Cardiac muscle cell (in vitro differentiated cells and primary cell): ENCODE measurements around the gene PLCD3. TPM values are rescaled to one million over a fixed set of nuclear protein-coding genes. Genes with fewer than 3 reads are reported as not detected.

Source experiments
- DNase-seq, 2 donors: peaks; one replicate each; pipeline versions ENCODE4 v3.0.0 to v3.0.0-alpha.2; 2010 to 2017; ENCODE audit warnings: low read depth in 1 of 2, low spot score in 1 of 2
- H3K27ac ChIP-seq: fragments of 200-600 bp; sonication (generic); 2 replicates; pipeline ENCODE4 v1.5.1; 2016
- H3K27me3 ChIP-seq: fragments of 200-600 bp; sonication (generic); 2 replicates; pipeline ENCODE4 v1.6.0; 2016; ENCODE audit warnings: control low read depth
- H3K36me3 ChIP-seq: fragments of 200-600 bp; sonication (generic); 2 replicates; pipeline ENCODE4 v1.5.1; 2016; ENCODE audit warnings: control low read depth
- H3K4me1 ChIP-seq: fragments of 200-600 bp; sonication (generic); 2 replicates; pipeline ENCODE4 v1.8.1; 2017; ENCODE audit warnings: low read depth, mild to moderate bottlenecking, mixed run types
- H3K4me3 ChIP-seq: fragments of 200-600 bp; sonication (generic); 2 replicates; pipeline ENCODE4 v1.5.1; 2016; ENCODE audit warnings: mild to moderate bottlenecking
- H3K9me3 ChIP-seq: fragments of 200-600 bp; sonication (generic); 2 replicates; pipeline ENCODE4 v1.5.1; 2017; ENCODE audit warnings: low read depth, mild to moderate bottlenecking, control low read depth
- polyA plus RNA-seq: library from polyadenylated mRNA; unstranded; fragments of >200 nt; fragmentation: Nextera tagmentation; extraction: Ambion mirVana; gene quantifications from 2 replicates; pipeline ENCODE4 v1.2.1, GENCODE V29; 2016
- total RNA-seq: library from RNA; depleted of rRNA; stranded (reverse); fragments of >200 nt; gene quantifications from 2 replicates; pipeline ENCODE4 v1.2.3, GENCODE V29; 2016
- TF ChIP-seq, protein P1 (sequence below): IDR thresholded peaks from 2 replicates; pipeline ENCODE4 v1.5.1; 2012; ENCODE audit warnings: low read depth, mild to moderate bottlenecking, low read length

Gene PLCD3
- total and polyA plus RNA-seq, 2 experiments from 2014 or later, result 36.0 to 66.3 TPM

DNA sequence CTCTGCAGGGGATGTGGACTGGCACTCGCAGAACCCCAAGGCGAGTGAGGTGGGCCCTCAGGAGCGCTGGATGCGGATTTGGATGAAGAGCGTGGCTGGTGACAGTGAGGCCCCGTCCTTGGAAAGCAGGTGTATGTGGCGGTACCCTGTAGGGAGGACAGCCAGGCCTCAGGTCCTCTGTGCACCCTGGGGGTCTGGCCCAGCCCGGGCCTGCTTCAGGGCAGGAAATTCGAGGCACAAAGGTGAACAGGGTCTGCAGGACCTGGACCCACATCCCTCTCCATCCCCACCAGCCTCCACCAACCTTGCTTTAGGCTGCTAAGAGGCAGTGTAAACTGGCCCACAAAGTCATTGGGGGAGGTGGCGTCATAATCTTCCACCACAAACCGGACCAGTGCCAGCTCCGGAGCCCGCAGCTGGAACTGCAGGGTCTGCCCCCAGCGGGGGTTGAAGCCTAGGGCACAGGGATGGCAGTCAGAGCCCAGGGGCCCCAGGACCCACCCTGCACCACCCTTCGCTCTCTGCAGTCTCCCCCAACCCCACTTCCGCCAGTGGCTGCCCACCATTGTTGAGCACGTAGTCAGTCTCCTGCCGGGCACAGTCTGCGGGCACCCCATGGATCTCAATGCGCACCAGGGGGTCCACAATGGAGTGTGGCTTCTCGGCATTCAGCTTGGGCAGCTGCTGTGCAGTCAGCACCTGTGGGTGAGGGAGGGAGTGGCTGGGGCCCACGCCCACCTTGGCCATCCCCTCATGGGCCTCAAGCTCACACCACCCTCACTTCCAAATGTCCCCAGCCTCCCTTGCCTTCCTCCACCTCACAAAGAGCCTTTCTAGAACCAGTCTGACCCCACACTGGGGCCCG is 19.5 kb downstream of the PLCD3 start:
- no peak overlapping the region for H3K27ac ChIP-seq
- H3K4me3 ChIP-seq, result no peak overlapping the region
- no peaks in the 10 kb centered on the region for H3K9me3 ChIP-seq
- TF ChIP-seq, protein P1, sequence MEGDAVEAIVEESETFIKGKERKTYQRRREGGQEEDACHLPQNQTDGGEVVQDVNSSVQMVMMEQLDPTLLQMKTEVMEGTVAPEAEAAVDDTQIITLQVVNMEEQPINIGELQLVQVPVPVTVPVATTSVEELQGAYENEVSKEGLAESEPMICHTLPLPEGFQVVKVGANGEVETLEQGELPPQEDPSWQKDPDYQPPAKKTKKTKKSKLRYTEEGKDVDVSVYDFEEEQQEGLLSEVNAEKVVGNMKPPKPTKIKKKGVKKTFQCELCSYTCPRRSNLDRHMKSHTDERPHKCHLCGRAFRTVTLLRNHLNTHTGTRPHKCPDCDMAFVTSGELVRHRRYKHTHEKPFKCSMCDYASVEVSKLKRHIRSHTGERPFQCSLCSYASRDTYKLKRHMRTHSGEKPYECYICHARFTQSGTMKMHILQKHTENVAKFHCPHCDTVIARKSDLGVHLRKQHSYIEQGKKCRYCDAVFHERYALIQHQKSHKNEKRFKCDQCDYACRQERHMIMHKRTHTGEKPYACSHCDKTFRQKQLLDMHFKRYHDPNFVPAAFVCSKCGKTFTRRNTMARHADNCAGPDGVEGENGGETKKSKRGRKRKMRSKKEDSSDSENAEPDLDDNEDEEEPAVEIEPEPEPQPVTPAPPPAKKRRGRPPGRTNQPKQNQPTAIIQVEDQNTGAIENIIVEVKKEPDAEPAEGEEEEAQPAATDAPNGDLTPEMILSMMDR, result no peak
- H3K36me3 ChIP-seq, result no peaks in the 10 kb centered on the region
- DNase-seq, result no peak
- no peaks in the 10 kb centered on the region for H3K27me3 ChIP-seq
- H3K4me1 ChIP-seq, result no peaks in the 10 kb centered on the region

DNA sequence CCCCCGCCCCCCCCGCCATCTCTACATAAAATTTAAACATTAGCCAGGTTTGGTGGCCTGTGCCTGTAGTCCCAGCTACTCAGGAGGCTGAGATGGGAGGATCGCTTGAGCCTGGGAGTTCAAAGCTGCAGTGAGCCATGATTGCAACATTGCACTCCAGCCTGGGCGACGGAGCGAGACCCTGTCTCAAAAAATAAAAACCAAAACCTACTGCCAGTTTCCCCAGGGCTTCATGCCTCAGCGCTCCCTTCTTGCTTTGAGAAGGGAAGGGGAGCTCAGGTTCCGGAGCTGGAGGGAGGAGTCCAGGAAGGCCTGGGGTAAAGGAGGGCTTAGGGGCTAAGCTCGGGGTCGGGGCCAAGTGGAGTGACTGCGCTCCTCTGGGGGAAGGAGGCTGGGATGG is 20.5 kb downstream of the PLCD3 start:
- no peaks in the 10 kb centered on the region for H3K4me1 ChIP-seq
- DNase-seq, result no peak
- no peaks in the 10 kb centered on the region for H3K27me3 ChIP-seq
- H3K4me3 ChIP-seq, result no peak overlapping the region
- H3K9me3 ChIP-seq, result no peaks in the 10 kb centered on the region
- peaks cover 2% of the 10 kb centered on the region for H3K36me3 ChIP-seq
- TF ChIP-seq, protein P1, result no peak
- H3K27ac ChIP-seq, result peak overlapping the region; percentile 84

DNA sequence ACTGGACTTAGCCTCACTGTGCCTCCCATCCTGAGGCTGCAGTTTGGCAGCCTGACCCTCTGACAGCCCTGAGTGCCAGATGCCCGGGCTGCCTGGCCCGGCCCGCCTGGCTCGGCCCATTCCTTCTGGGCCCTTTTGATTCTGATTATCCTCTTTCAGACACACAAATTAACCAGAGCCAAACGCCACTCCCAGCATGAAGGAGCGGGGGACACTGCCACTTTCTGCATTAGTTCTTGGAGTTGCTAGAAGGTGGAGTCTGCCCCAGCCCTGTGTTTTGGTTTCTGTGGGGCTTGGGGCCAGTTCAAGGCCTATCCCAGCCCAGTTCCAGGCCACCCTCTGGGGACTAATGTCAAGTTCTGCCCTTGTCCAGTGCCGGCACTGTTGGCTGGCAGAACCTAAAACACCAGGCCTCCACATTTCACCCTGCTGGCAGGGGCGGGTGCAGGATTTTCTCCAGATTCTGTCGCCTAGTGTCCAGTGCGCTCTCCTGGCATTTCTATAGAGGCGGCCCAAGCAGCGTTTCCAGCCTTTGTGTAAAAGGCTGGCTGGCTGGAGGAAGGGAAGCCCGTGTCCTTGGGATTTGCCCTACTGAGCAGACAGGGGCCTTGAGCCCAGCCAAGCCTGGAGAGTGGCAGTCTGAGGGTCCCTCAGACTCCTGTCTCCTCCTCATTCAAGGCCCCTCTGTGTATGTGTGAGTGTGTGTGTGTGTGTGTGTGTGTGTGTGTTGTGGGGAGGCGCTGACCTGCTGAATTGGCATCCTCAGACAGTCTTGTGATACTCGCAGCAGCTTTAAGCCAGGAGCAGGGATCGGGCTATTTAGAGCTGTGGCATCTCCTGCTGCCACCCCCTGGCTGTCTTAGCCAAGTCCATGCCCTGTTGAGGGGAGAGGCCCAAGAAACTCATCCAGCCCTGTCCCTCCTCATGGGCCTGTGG is 21.4 kb downstream of the PLCD3 start:
- Histone ChIP-seq H3K4me1 (no peaks in the 10 kb centered on the region), H3K9me3 (no peaks in the 10 kb centered on the region), H3K27ac (peak overlapping the region; percentile 84), H3K4me3 (no peak overlapping the region), H3K36me3 (peaks cover 11% of the 10 kb centered on the region), H3K27me3 (no peaks in the 10 kb centered on the region)
- DNase-seq, result peak in 1 of 2 donors; percentile 10
- TF ChIP-seq, protein P1, result no peak

DNA sequence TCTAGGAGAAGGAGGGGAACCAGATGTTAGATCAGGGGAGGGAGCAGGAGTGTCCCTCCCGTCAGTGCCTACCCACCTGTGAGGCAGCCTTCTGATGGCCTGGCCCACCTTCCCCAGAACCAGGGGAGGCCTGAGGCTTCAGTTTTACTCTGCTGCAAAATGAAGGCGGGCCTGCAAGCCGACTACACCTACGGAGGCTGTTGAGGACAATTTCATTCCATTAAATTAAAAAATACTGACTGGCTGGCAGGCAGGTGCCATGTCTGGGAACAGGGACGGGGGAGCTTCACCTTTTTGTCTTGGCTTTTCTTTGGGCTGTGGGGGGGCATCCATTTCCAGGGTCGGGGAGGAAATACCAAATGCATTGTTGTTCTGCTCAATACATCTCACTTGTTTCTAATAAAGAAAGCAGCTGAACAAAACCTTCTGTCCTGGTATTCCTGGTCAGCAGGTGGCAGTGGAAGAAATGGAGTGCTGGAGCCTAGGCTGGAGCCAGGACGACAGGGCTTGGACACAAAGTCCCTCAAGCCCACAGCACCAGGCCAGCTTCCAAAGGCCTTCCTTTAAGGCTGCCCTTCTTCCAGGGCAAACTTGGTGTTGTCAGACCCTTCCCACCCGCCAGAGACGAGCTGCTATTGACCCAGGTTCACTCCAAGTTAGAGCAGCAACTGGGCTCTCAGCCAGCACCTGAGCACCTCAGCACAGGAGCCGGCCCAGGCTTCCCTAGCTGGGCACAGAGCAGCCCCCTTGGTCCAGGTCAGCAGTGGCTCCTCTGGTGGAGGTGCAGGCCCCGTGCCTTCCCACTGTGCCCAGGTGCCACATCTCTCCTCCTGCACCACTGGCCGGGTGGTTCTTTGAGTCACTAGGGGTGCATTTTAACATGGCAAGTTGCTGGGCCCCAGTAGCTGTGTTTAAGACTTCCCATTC is 23.5 kb downstream of the PLCD3 start:
- Histone ChIP-seq H3K27me3 (no peaks in the 10 kb centered on the region), H3K4me1 (no peaks in the 10 kb centered on the region), H3K4me3 (no peak overlapping the region), H3K27ac (peak overlapping the region; percentile 64), H3K36me3 (peaks cover 28% of the 10 kb centered on the region), H3K9me3 (no peaks in the 10 kb centered on the region)
- TF ChIP-seq, protein P1, result no peak
- no peak for DNase-seq

DNA sequence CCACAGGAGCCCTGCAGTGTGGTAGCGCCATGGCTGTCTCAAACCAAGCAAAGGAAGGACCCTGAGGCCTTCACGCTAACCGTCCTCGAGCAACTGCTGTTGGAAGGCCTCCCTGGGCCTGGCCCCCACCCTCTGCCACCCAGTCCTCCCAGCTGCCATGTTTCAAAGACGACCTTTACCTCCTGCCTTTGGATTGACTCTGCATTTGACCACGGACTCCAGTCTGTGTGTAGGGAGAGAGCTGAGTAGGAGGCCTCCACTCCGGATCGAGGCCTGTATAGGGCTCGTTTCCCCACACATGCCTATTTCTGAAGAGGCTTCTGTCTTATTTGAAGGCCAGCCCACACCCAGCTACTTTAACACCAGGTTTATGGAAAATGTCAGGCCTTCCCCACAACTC is 24.3 kb downstream of the PLCD3 start:
- H3K27me3 ChIP-seq, result no peaks in the 10 kb centered on the region

More for the DNA sequence above, 24.3 kb downstream of the PLCD3 start:
- Histone ChIP-seq H3K4me3 (no peak overlapping the region), H3K36me3 (peaks cover 36% of the 10 kb centered on the region), H3K4me1 (no peaks in the 10 kb centered on the region), H3K27ac (peak overlapping the region; percentile 64), H3K9me3 (no peaks in the 10 kb centered on the region)
- DNase-seq, result no peak
- TF ChIP-seq, protein P1, result no peak
